GM12892 (cell line): ENCODE measurements around the gene U2AF2.

ENCODE experiments used
- POLR2A ChIP-seq: IDR thresholded peaks from 2 replicates; pipeline ENCODE4 v1.6.1; 2011; ENCODE audit warnings: low read depth, low read length, control low read depth
- POLR2AphosphoS5 ChIP-seq: IDR thresholded peaks from 2 replicates; pipeline ENCODE4 v1.6.1; 2011; ENCODE audit warnings: low read depth, low read length, control low read depth

GRCh38 chr19:55723491-55723890 lies 68.7 kb downstream of the U2AF2 start:
- TF ChIP-seq POLR2A (no peak), POLR2AphosphoS5 (no peak)
